NCI-H2227 treated with DMSO at 0.1 percent for 48 hours (cell line): Measurements from ENCODE around the gene CDCA7L.
A peak's percentile ranks its signal among the peaks of the same experiment; 100 is the strongest.

ENCODE experiments used
- DNase-seq: peaks from one replicate; lab custom pipeline; 2025; lab: John Stamatoyannopoulos, UW

The CDCA7L gene, protein sequence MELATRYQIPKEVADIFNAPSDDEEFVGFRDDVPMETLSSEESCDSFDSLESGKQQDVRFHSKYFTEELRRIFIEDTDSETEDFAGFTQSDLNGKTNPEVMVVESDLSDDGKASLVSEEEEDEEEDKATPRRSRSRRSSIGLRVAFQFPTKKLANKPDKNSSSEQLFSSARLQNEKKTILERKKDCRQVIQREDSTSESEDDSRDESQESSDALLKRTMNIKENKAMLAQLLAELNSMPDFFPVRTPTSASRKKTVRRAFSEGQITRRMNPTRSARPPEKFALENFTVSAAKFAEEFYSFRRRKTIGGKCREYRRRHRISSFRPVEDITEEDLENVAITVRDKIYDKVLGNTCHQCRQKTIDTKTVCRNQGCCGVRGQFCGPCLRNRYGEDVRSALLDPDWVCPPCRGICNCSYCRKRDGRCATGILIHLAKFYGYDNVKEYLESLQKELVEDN

DNA sequence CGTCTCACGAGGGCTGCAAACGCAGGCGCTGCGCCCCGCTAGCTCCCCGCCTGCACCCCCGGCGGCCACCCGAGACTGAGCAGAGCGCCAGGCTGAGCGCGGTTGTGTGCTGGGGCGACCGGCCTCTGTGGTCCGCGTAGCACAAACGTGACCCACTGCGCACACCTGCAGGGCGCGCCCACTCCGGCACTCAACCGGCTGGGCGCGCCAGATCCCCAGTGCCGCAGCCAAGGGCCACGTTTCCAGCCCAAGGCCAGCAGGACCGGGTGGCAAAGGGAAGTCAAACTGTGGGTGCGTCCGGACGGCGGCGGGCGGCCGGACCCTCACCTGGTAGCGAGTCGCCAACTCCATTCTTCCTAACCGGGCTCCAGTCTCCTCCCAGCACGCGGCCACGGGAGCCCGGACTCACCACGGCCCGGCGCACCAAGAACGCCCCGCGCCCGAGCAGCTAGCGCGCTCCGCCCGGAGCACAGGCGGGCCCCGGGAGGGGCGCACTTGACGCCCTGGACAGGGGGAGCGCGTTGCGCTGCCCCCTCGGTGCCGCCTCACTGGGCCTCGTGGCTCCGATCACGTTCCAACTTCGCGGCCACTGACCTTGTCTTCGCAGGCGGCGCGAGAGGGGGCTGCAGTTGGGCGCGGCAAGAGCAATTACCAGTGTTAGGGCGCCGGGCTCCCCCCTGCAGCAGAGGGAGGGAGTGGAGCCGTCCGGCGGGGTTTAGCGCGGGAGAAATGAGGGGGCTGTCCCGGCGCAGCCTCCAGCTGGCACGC lies at the start of gene CDCA7L:
CDCA7L (minus strand) TSS at position 446 of the 768 bp plus-strand sequence; CDS start at position 351, 95 bp downstream.
- peak; percentile 90 for DNase-seq

DNA sequence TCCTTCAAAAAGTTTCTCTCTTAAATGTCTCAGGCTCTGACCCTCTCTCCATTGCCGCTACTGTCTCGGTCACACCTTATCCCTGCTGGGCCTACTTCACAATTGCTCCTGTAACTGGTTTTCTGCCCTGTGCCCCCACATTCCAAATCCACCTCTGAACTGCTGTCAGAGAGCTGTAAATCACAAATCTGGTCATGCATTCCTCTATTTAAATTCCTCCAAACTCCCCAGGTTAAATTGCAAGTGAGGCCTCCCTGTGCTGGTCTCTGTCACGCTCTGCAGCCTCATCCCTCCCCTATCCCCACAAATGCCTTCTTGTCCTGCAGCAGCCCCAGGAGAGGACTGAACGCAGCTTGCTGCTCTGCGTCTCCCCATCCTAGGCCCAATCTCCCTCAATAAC lies 40.4 kb upstream of the CDCA7L start:
- DNase-seq, result no peak

DNA sequence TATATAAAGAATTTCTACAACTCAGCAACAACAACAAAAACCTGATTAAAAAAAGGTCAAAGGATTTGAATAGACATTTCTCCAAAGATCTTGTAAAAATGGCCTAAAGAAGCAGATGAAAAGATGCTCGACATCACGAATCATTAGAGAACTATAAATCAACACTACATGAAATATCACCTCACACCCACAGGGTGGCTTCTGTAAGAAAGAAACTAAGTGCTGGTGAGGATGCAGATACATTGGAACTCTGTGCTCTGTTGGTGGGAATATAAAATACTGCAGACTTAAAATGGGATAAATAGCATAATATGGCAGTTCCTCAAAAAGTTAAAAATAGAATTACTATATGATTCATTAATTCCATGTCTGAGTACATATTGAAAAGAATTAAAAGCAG lies 38.3 kb upstream of the CDCA7L start:
- DNase-seq, result no peak

DNA sequence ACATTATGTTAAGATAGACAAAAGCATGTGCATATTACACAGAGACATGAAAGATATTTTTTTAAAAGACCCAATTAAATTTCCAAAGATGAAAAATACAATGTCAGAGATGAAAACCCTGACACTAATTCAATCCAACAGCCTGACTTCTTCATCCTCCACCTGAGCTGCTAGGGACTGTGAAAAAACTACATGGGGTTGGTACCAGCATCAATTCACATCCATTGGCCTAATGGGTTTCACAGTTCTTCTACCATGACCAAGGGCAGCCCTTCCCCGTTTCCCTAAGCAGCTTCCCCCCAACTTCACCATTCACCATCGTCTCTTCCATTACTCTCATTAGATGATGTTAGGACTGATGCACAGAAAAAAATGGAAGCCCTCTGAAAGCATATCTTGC lies 37.4 kb upstream of the CDCA7L start:
- no peak for DNase-seq

DNA sequence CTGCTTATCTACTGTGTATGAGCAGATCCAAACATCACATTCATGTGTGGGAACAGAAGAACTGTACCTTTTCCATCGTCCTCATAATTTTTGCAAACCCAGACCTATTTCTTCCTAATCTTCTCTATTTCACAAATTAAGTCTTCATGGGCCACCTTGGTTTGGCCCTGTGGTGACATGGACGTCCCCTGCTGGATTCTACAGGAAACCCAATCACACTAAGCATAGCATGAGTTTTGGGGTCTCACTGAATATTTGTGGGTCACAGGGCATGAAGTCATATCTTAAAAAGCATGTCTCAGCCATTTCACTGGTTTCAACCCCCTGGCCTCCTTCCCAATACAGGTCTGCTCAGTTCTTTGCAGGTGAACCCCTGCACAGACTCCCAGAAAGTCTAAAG lies 35.8 kb upstream of the CDCA7L start:
- DNase-seq, result no peak

DNA sequence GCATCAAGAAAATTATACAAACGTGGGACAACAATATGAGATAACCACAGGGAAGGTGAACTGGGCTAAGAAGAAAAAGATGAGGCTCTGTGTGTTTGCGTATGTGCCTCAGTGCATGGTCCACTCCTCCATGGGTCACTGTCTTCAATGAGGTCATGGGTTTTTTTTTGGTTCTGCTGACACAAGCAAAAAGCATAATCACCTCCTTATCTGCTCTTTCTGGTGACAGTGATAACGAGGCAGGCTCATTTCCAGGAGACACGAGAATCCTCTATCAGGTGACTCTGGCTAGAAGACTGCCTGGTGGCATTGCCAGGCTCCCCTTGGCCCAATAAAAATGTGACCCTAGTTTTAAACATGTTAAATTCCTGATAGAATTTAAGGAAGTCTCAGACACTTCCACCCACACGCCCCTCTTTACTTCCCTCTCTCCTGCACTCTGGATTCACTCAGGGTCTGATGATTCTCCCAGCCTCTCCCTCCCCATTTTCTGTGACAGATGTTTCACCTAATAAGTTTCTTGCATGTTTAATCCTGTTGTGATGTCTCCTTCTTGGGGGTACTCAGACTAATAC lies 35.3 kb upstream of the CDCA7L start:
- no peak for DNase-seq

DNA sequence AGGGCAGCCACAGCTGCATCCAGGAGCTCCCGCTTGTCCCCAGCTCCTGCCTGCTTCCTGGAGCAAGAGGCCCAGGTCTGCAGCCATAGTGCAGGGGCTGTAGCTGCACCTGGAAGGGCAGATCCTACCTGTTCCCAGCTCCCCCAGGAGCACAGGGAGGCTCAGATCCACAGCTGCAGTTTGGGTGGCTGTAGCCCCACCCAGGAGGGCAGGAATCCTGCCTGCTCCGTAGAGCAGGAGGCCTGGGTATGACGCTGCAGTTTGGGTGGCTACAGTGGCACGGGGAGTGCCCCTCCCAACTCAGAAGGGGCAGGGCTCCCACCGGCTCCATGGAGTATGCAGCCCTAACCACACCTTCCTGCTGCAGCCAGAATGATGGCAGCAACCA lies 26.7 kb upstream of the CDCA7L start:
- no peak for DNase-seq

DNA sequence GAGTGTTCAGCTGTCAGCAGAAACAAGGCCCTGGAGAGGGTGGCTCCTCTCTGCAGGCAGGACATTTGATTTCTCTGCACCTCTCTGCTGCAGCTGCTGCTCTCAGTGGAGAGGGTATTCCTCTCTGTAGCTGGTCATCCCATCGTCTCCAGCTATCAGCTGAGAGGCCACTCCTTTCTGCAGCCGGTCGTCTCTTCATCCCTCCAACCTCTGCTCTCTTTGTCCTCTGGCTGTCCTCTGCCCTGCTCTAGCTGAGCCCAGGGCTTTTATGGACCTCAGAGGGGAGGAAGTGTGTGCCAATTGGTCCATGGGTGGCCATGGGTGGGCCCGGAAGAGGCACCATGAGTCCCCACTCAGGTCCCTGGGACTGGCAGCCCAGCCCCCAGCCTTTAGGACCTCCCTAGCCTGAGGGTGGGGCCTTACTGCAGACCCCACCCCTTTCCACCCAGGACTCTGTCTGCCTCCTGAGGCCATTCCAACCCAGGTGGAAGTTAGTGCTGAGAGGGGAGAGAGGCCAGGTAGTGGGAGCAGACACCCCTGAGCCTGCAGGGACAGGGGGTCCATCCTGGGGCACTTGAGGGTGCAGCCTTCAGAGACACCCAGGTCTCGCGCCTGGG lies 26.2 kb upstream of the CDCA7L start:
- DNase-seq, result no peak

DNA sequence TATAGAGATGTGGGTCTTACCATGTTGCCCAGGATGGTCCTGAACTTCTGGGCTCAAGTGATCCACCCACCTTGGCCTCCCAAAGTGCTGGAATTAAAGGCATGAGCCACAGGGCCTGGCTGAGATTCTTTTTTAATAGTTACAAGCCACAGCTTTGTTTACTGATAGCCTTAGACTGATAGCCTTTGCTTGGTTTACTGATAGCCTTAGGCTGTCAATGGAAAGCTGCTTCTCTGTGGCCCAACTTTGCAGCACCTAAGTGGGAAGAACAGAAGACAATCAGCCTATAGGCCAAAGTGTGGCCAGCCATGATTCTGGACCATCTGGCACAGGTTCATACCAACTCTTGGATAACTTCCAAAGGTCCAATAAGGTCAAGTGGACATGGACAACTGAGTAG lies 24.1 kb upstream of the CDCA7L start:
- no peak for DNase-seq

DNA sequence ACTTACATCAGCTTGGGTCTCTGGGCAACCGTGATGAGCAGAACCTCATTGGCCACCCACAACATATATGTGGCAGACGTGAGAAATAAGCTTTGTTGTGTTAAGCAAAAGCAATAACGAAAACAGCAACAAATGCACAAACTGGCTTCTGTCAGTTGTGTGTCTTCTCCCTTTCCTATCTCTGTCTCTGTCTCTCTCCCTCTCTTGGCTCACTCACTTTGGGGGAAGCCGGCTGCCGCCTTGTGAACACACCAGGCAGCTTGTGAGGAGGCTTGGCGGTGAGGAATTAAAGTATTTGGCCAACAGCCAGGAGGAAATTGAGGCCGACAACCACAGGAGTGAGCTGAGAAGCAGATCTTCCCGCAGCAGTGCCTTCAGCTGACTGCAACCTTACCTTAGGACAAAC lies 21.9 kb upstream of the CDCA7L start:
- DNase-seq, result peak; percentile 6

DNA sequence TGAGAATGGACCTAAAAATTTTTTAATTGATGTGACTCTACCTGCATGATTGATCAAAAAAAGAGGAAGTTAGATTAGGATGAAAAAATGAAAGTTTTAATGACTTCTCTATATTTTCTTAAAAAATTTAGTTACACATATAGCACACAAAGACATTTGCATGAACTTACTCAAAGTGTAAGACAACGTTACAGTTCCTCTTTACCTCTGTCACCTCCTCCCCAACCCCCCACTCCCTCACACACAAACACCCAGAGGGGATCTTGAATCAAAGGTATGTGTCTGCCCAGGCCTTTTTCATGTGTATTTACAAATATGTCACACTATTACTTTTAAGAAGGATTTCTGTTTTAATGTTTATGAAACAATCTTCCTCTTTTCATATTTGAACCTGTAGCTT lies 20.6 kb upstream of the CDCA7L start:
- no peak for DNase-seq

DNA sequence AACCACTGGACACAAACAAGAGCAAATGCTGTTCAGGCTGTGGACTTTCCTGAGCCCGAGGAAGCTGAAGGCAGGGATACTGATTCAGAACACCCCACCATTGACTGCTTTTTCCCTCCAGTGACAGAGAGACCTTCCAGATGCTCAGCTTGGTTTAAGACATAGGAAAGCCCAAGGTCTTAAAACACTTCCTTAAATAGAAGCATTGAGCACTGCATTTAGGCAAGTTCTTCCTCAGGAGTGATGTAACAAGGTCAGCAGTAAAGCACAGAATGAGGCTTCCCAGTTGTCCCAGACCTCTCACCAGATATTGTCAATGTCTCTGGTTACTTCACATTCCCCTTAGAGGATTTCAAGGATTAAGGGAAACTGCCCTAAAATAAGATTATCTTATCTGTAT lies 19.6 kb upstream of the CDCA7L start:
- DNase-seq, result no peak

DNA sequence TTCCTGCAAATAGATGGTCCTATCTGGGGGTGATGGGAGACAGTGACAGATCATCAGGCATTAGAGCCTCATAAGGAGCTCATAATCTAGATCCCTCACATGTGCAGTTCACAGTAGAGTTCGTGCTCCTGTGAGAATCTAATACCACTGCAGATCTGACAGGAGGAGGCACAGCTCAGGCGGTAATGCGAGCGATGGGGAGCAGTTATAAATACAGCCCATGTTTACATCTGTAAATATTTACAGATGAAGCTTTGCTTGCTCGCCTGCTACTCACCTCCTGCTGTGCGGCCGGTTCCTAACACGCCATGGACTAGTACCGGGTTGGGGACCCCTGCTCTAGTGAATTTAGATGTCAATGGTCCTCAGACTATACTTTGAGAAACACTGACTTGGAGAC lies 17.0 kb upstream of the CDCA7L start:
- no peak for DNase-seq

DNA sequence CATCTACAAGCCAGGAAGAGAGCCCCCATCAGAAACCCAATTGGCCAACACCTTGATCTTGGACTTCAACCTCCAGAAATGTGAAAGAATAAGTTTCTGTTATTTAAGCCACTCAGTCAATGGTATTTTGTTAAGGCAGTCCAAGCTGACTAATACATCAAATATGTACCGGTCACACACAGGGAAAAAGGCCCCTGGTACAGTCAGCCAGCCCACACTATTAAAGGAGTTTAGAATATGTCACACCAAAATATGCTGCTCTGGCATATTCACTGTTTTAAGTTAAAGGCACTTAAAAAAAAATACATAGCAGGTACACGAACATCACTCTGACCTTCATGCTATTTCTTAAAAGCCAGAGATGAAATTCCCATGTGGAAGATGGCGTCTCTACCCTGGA lies 15.2 kb upstream of the CDCA7L start:
- no peak for DNase-seq

DNA sequence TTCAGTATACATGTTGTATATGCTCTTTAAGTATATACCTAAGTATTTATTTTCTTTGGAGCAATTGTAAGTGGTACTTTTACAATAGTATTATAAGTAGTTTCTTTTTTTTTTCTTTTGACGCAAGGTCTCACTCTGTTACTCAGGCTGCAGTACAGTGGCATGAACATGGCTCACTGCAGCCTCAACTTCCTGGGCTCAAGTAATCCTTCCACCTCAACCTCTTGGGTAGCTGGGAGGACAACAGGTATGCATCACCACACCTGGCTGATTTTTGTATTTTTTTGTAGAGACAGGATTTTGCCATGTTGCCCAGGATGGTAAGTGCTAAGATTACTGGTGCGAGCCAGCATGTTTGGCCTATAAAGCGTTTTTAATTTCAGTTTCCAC lies 13.7 kb upstream of the CDCA7L start:
- DNase-seq, result no peak

DNA sequence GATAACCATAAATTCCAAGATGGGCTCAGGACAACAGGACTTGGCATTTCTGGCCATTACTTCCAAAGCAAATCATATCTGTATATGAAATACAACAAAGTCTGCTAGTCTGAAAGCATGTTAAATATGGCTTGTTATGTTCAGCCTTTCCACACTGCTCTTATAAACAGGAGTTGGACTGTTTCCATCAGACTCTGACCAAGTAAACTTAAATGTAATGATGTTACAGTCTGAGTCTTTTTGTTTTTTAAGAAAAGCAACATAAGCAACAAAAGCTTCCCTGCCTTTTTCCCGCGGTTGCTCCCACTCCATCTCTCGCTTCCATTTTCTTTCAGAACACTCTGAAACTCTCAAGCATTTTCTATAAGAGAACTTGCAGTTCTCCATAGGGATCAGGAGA lies 8.1 kb upstream of the CDCA7L start:
- no peak for DNase-seq

DNA sequence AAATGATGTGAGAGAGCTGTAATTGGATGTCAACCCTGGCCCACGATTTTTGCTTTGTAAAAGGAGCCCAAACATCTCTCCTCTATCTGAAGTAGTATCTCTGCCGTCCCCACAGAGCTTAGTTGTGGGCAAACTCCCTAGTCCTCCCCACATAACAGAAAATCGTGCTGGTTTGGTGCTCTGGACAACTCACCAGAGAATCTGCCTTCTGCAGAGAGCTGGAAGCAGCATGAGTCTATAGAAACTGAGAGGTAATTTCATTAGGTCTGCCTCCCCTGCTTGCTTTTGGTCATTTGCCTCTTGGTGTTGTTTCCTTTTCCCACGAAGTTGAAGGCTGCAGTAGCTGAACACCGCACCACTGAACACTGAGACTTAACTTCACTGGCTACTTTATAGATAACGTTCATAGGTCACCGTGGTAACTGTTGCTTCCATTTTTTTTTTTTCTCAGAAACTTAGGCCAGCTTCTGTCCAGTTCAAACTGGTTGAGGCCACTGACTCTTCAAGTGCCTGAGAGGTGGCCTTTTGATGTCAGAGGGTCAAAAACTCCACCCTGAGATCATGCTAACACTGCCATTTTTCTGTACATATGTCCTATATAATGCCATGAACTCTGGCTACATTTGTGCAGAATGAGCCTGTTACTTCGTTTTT lies 3.3 kb upstream of the CDCA7L start:
- no peak for DNase-seq

DNA sequence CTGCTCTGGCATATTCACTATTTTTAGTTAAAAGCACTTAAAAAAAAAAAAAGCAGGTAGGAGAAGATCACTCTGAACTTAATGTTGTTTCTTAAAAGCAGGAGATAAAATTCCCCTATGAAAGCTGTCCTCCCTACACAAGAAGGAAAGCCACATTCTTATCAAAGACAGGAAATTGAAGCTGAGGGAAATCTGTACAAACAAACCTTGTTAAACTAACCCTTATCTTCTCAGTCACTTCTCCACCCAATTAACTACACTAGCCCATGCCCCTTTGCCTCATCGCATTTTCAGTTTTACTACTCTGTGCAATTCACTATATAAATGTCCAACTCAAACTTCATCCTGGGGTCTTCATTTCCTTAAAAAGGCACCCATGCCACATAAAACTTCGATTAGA lies 2.7 kb upstream of the CDCA7L start:
- DNase-seq, result no peak

DNA sequence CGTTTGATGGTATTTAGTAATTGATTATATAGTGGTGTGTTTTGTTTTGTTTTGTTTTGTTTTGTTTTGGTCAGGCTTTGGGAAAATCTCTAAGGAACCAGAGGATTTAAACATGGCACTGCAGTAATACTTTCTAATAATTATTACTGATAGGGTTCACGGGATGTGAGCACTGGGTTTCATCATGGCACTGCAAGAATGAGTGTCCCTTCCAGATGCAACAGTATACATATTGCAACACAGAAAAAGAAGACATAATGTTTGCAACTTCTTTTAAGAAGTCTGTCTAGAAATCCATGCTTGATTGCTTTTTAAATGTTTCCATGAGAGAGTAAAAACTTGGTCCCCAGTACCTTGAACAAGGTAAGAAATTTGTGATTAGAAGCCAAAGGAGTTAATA lies 2.2 kb upstream of the CDCA7L start:
- no peak for DNase-seq

DNA sequence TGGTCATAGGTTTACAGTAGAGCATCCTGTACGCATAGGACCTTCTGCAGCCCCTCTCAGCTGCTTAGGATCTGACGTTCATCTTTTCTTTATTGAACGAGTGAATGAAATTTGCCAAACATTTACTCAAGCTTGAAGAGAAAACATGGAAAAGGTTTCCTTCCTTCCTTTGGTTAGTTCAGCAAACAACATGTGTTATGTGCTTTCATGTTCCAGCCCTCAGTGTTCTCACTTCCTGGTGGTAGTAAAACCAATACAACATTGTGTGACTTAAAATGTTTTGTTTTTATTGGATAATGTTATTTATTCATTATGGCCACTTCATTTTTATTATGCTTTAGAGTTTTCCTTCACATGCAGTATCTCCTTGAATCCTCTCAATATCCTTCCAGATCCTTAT lies 1.4 kb upstream of the CDCA7L start:
- DNase-seq, result no peak

DNA sequence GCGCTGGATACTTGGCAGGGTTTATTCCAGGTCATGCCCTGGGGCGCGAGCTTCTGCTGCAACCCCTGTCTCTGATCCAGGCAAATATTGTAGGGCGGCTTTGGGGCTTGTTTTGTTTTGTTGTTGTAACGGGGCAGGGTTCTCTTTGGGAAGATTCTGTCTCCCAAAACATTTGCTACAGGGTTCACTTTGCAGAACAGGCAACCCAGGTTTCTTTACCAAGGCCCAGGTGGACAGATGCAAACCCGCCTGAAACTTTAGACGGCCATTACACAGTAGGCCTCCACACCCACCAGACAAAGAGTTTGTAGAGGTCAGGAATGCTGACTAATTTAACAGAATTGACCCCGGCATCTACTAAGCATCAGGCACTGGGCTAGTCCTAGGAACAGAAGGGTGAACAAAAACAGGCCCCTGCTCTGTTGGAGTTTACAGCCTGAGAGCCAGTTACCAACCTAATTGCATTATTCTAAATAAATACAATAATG lies 567 bp upstream of the CDCA7L start:
- no peak for DNase-seq
